HCT116 (cell line): ENCODE results near the gene SLC35E4. TPM values are rescaled to one million over a fixed set of nuclear protein-coding genes. Genes with fewer than 3 reads are reported as not detected.

ENCODE experiments used
- ATAC-seq: fragments of 200-7000 bp; cut with Tn5 transposase; 2 replicates; pipeline ENCODE4 v1.9.1; 2020; ENCODE audit warnings: mild to moderate bottlenecking, moderate library complexity
- BruUV-seq: library from RNA; stranded (reverse); fragments of 400-500 nt; replicated peaks from 2 replicates; lab custom pipeline; 2021; lab: Mats Ljungman, UMichigan
- CTCF ChIA-PET: fragments of 300-600 bp; sonication (Branson Sonifier 250); formaldehyde crosslinking; loops from one replicate; lab custom pipeline; 2021; ENCODE audit warnings: antibody characterized with exemption; lab: Charles Lee
- POLR2A ChIA-PET: fragments of 300-600, 350-600 bp; sonication (Branson Sonifier 250); formaldehyde crosslinking; loops from one replicate; lab custom pipeline; 2021; ENCODE audit warnings: antibody characterized with exemption; lab: Charles Lee
- RAD21 ChIA-PET, 2 experiments: fragments of 300-600 bp; sonication (Branson Sonifier 250); formaldehyde crosslinking; loops; one replicate each; lab custom pipeline; 2023; ENCODE audit warnings: low total read pairs in 2 of 2; ENCODE audit not compliant: uncharacterized antibody in 2 of 2, unreplicated experiment in 2 of 2, low non-redundant PET in 1 of 2; lab: Charles Lee
- DNase-seq: peaks from one replicate; pipeline ENCODE4 v3.0.0-alpha.2; 2010; ENCODE audit warnings: low read depth, low spot score
- H2AFZ ChIP-seq: fragments of 200-600 bp; shearing (Covaris generic), sonication (generic); 2 replicates; pipeline ENCODE4 v1.6.1; 2017; ENCODE audit warnings: low read depth, mixed run types, mixed read lengths, antibody characterized with exemption, low read length; ENCODE audit not compliant: poor library complexity, severe bottlenecking
- H3K27ac ChIP-seq: 2 replicates; pipeline ENCODE4 v1.5.1; 2012; ENCODE audit warnings: low read depth, low read length
- H3K27me3 ChIP-seq: fragments of 200-600 bp; sonication (generic); 2 replicates; pipeline ENCODE4 v1.6.1; 2016; ENCODE audit warnings: mixed run types, low read length, mixed read lengths; ENCODE audit not compliant: insufficient read depth
- H3K36me3 ChIP-seq, 2 experiments: fragments of 200-500 bp in 1 of 2; fragments of 200-600 bp in 1 of 2; sonication (Bioruptor generic) in 1 of 2; sonication (generic) in 1 of 2; 2 replicates each; pipeline versions ENCODE4 v1.5.1 to v1.6.1; 2014 to 2016; ENCODE audit warnings: low read length in 2 of 2, inconsistent platforms in 1 of 2, mixed read lengths in 1 of 2, mixed run types in 1 of 2; ENCODE audit not compliant: insufficient read depth in 2 of 2, control insufficient read depth in 1 of 2
- H3K4me1 ChIP-seq, 2 experiments: fragments of 200-600 bp in 1 of 2; sonication (generic) in 1 of 2; 2 replicates each; pipeline versions ENCODE4 v1.5.1 to v1.6.1; 2012 to 2017; ENCODE audit warnings: low read length in 2 of 2, inconsistent platforms in 1 of 2, mild to moderate bottlenecking in 1 of 2, mixed read lengths in 1 of 2, mixed run types in 1 of 2, moderate library complexity in 1 of 2; ENCODE audit not compliant: insufficient read depth in 2 of 2, control insufficient read depth in 1 of 2
- H3K4me2 ChIP-seq: fragments of 200-600 bp; sonication (generic); 2 replicates; pipeline ENCODE4 v1.6.1; 2017; ENCODE audit warnings: mixed run types, low read length, mixed read lengths
- H3K4me3 ChIP-seq, 2 experiments: fragments of 200-600 bp in 1 of 2; sonication (generic) in 1 of 2; replicated peaks in 1 of 2; 2 replicates each; pipeline ENCODE4 v1.5.1; 2011 to 2016; ENCODE audit warnings: low read length in 2 of 2, control low read depth in 1 of 2, low read depth in 1 of 2, mild to moderate bottlenecking in 1 of 2, mixed read lengths in 1 of 2, mixed run types in 1 of 2
- H3K79me2 ChIP-seq: fragments of 200-600 bp; sonication (generic); 2 replicates; pipeline ENCODE4 v1.6.1; 2017; ENCODE audit warnings: mild to moderate bottlenecking, mixed run types, low read length, moderate library complexity, mixed read lengths; ENCODE audit not compliant: insufficient read depth
- H3K9ac ChIP-seq: fragments of 200-600 bp; sonication (generic); 2 replicates; pipeline ENCODE4 v1.6.1; 2016; ENCODE audit warnings: low read length, mixed read lengths
- H3K9me2 ChIP-seq: fragments of 200-600 bp; sonication (generic), shearing (Covaris generic); 2 replicates; pipeline ENCODE4 v1.6.1; 2017; ENCODE audit warnings: mixed run types, mild to moderate bottlenecking, moderate library complexity; ENCODE audit not compliant: insufficient read depth
- H3K9me3 ChIP-seq, 2 experiments: fragments of 200-500 bp in 1 of 2; fragments of 200-600 bp in 1 of 2; sonication (Bioruptor generic) in 1 of 2; sonication (generic) in 1 of 2; 2 replicates each; pipeline ENCODE4 v1.6.1; 2014 to 2017; ENCODE audit warnings: low read length in 2 of 2, mixed read lengths in 2 of 2, inconsistent platforms in 1 of 2, low read depth in 1 of 2, mild to moderate bottlenecking in 1 of 2, mixed run types in 1 of 2, moderate library complexity in 1 of 2; ENCODE audit not compliant: control insufficient read depth in 1 of 2, insufficient read depth in 1 of 2
- H4K20me1 ChIP-seq: fragments of 200-600 bp; sonication (generic), shearing (Covaris generic); 2 replicates; pipeline ENCODE4 v1.6.1; 2017; ENCODE audit warnings: mixed run types, mild to moderate bottlenecking, moderate library complexity; ENCODE audit not compliant: insufficient read depth
- CBX3 ChIP-seq: IDR thresholded peaks from 2 replicates; pipeline ENCODE4 v1.6.1; 2012; ENCODE audit warnings: low read depth
- POLR2A ChIP-seq: IDR thresholded peaks from 2 replicates; pipeline ENCODE4 v1.7.0; 2011; ENCODE audit warnings: borderline replicate concordance; ENCODE audit not compliant: insufficient read depth, insufficient read length; ENCODE audit errors: extremely low read depth
- POLR2AphosphoS5 ChIP-seq: IDR thresholded peaks from 2 replicates; pipeline ENCODE4 v1.6.1; 2011; ENCODE audit warnings: mild to moderate bottlenecking, low read depth, low read length, moderate library complexity
- SP1 ChIP-seq: IDR thresholded peaks from 2 replicates; pipeline ENCODE4 v1.6.1; 2012; ENCODE audit warnings: low read depth
- TCF7L2 ChIP-seq: IDR thresholded peaks from 2 replicates; pipeline ENCODE4 v1.7.0; 2011; ENCODE audit warnings: borderline replicate concordance, inconsistent platforms; ENCODE audit not compliant: insufficient read depth, insufficient read length; ENCODE audit errors: extremely low read depth
- ZFX ChIP-seq: fragments of 450-650 bp; IDR thresholded peaks from 2 replicates; pipeline ENCODE4 v1.6.1; 2017
- intact Hi-C: fragments of 100-400 bp; cut with micrococcal nuclease; formaldehyde crosslinking; loops from 2 replicates; pipeline ENCODE4 v1.10.0; 2022
- total RNA-seq: library from RNA; stranded (reverse); gene quantifications from one replicate; pipeline ENCODE4 v1.2.1, GENCODE V29; 2021; ENCODE audit not compliant: unreplicated experiment

SLC35E4 gene
- total RNA-seq, 1 experiment from 2014 or later: 6.2 TPM

- Histone ChIP-seq H3K4me3 (peak overlapping the region in 1 of 2 experiments; percentile 75; a peak in 2 of 4 replicates), H3K4me1 (peaks cover 26 to 53% of the 10 kb centered on the region in 2 experiments), H4K20me1 (no peaks in the 10 kb centered on the region), H3K27me3 (no peaks in the 10 kb centered on the region), H3K9ac (no peak overlapping the region), H3K9me3 (no peaks in the 10 kb centered on the region), H3K27ac (no peak overlapping the region), H3K79me2 (peaks cover 20% of the 10 kb centered on the region; the same call in 1 of the 2 replicates), H3K36me3 (no peaks in the 10 kb centered on the region), H3K4me2 (peak overlapping the region; percentile 96), H3K9me2 (no peaks in the 10 kb centered on the region), H2AFZ (no peak overlapping the region)
- intact Hi-C loops: no loop called here
- BruUV-seq: TSS peak; percentile 35
- POLR2A ChIA-PET: no interaction called here
- RAD21 ChIA-PET: no interaction called here
- ATAC-seq (no peak), DNase-seq (no peak)
- TF ChIP-seq POLR2AphosphoS5 (no peak), ZFX (no peak), POLR2A (no peak), SP1 (no peak), CBX3 (no peak), TCF7L2 (no peak)
- CTCF ChIA-PET: no interaction called here
These were observed 60.5 kb downstream of the SLC35E4 start for GRCh38 chr22:30695871-30696655.

Other genes with a start within 250 kb of the SLC35E4 start
- gene RNF215, start 248.4 kb upstream of the SLC35E4 start, total RNA-seq: 20.2 TPM
- 33.5 TPM for gene SEC14L2, start 238.8 kb upstream of the SLC35E4 start, total RNA-seq
- gene MTFP1, start 210.0 kb upstream of the SLC35E4 start, total RNA-seq: 36.1 TPM
- gene SEC14L3, start 163.8 kb upstream of the SLC35E4 start, total RNA-seq: not detected
- gene SEC14L4, start 130.1 kb upstream of the SLC35E4 start, total RNA-seq: 12.7 TPM
- gene SEC14L6, start 89.0 kb upstream of the SLC35E4 start, total RNA-seq: not detected
- 2.1 TPM for gene GAL3ST1, start 61.1 kb upstream of the SLC35E4 start, total RNA-seq
- 167 TPM for gene PES1, start 43.9 kb upstream of the SLC35E4 start, total RNA-seq
- 2.2 TPM for gene TCN2, start 28.6 kb upstream of the SLC35E4 start, total RNA-seq
- gene DUSP18, start 32.1 kb downstream of the SLC35E4 start, total RNA-seq: 9.7 TPM
- gene OSBP2, start 59.1 kb downstream of the SLC35E4 start, total RNA-seq: 12.9 TPM